ENCODE measurements around the gene BCAS1.
"Not testable (repeated sequence)": the region's sequence is repeated elsewhere in the genome, so short reads cannot be mapped to it uniquely, and the experiment has no call there.

Gene BCAS1

GRCh38 chr20:53981752-53982437 lies 88.5 kb downstream of the BCAS1 start:
- no peak for DNase-seq

- DNase-seq = no peak
Measured at GRCh38 chr20:53981130-53981529, 89.3 kb downstream of the BCAS1 start.

GRCh38 chr20:53980031-53980465 lies 90.3 kb downstream of the BCAS1 start:
- no peak for DNase-seq

- DNase-seq = no peak
Measured at GRCh38 chr20:53978497-53978896, 91.9 kb downstream of the BCAS1 start.

GRCh38 chr20:53977391-53977790 lies 93.0 kb downstream of the BCAS1 start:
- DNase-seq = no peak

- DNase-seq = no peak
Measured at GRCh38 chr20:53975761-53976160, 94.6 kb downstream of the BCAS1 start.

GRCh38 chr20:53974785-53975555 lies 95.4 kb downstream of the BCAS1 start:
- DNase-seq = no peak

- DNase-seq = not testable (repeated sequence)
Measured at GRCh38 chr20:53973882-53974281, 96.5 kb downstream of the BCAS1 start.

GRCh38 chr20:53972179-53972578 lies 98.2 kb downstream of the BCAS1 start:
- DNase-seq = no peak

- no peak for DNase-seq
Measured at GRCh38 chr20:53971096-53971683, 99.2 kb downstream of the BCAS1 start.

- no peak for DNase-seq
Measured at GRCh38 chr20:53970232-53970631, 100.2 kb downstream of the BCAS1 start.

- no peak for DNase-seq
Measured at GRCh38 chr20:53967527-53967926, 102.9 kb downstream of the BCAS1 start.

GRCh38 chr20:53966774-53967398 lies 103.5 kb downstream of the BCAS1 start:
- no peak for DNase-seq

- DNase-seq = no peak
Measured at GRCh38 chr20:53964501-53965253, 105.7 kb downstream of the BCAS1 start.

- DNase-seq = no peak
Measured at GRCh38 chr20:53964067-53964466, 106.3 kb downstream of the BCAS1 start.

- no peak for DNase-seq
Measured at GRCh38 chr20:53963635-53964034, 106.8 kb downstream of the BCAS1 start.

GRCh38 chr20:53962388-53962787 lies 108.0 kb downstream of the BCAS1 start:
- no peak for DNase-seq

- no peak for DNase-seq
Measured at GRCh38 chr20:53961527-53961926, 108.9 kb downstream of the BCAS1 start.

GRCh38 chr20:53960579-53961272 lies 109.7 kb downstream of the BCAS1 start:
- DNase-seq = no peak

GRCh38 chr20:53959911-53960578 lies 110.3 kb downstream of the BCAS1 start:
- DNase-seq = peak; percentile 33

GRCh38 chr20:53958260-53958659 lies 112.1 kb downstream of the BCAS1 start:
- DNase-seq = no peak

Data from eye (tissue), 1 donor.